Hepatocyte (in vitro differentiated cells): ENCODE results near the gene FAM83B.

ENCODE experiments used
- CTCF ChIP-seq: fragments of 200-600 bp; sonication (generic); IDR thresholded peaks from 2 replicates; pipeline ENCODE4 v1.5.1; 2016; ENCODE audit warnings: antibody characterized with exemption, mild to moderate bottlenecking; ENCODE audit not compliant: poor library complexity
- EZH2 ChIP-seq: fragments of 200-600 bp; sonication (generic); IDR thresholded peaks from 2 replicates; pipeline ENCODE4 v1.6.1; 2016; ENCODE audit warnings: antibody characterized with exemption, mild to moderate bottlenecking, borderline replicate concordance

DNA sequence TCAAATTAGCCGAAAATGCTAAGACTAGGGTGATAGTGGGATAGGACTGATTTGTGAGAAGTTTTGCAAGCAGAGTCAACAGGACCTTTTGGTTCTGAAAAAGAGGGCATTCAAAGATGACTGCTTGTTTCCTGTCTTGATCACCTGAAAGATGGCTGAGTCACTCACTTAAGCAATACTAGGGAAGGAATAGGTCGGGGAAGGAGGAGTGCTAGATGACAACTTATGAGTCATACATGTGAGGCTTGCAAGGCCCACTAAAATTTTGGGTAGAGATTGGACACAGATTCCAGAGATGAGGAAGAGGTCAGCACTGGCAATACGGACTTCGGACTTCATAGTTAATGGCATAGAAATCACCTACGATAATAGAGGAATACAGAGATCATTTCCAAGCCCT, 89.2 kb downstream of the FAM83B start:
- TF ChIP-seq EZH2 (no peak), CTCF (no peak)
